IPS DF 19.7 (cell line): ENCODE data around the gene C1QL2.

Experiments
- DNase-seq: peaks from one replicate; pipeline ENCODE4 v3.0.0-alpha.2; 2013; ENCODE audit warnings: low read depth, low spot score

The C1QL2 gene

GRCh38 chr2:119137502-119137901 is 21.0 kb downstream of the C1QL2 start:
- no peak for DNase-seq

- DNase-seq, result no peak
Measured at GRCh38 chr2:119136872-119137271, 21.7 kb downstream of the C1QL2 start.

GRCh38 chr2:119136093-119136492 is 22.5 kb downstream of the C1QL2 start:
- DNase-seq, result no peak

- no peak for DNase-seq
Measured at GRCh38 chr2:119134775-119135174, 23.8 kb downstream of the C1QL2 start.

- DNase-seq, result peak; percentile 85
Measured at GRCh38 chr2:119126650-119127049, 31.9 kb downstream of the C1QL2 start.

- DNase-seq, result no peak
Measured at GRCh38 chr2:119123389-119123788, 35.2 kb downstream of the C1QL2 start.

- DNase-seq, result no peak
Measured at GRCh38 chr2:119122663-119123062, 35.9 kb downstream of the C1QL2 start.

- DNase-seq, result no peak
Measured at GRCh38 chr2:119119999-119120756, 38.4 kb downstream of the C1QL2 start.

- no peak for DNase-seq
Measured at GRCh38 chr2:119119076-119119785, 39.3 kb downstream of the C1QL2 start.

GRCh38 chr2:119117891-119118882 is 40.4 kb downstream of the C1QL2 start:
- DNase-seq, result no peak

- no peak for DNase-seq
Measured at GRCh38 chr2:119117408-119117807, 41.1 kb downstream of the C1QL2 start.

- no peak for DNase-seq
Measured at GRCh38 chr2:119116411-119117295, 41.9 kb downstream of the C1QL2 start.

GRCh38 chr2:119114266-119114665 is 44.3 kb downstream of the C1QL2 start:
- no peak for DNase-seq

- DNase-seq, result no peak
Measured at GRCh38 chr2:119113489-119113770, 45.1 kb downstream of the C1QL2 start.

GRCh38 chr2:119112770-119113488 is 45.6 kb downstream of the C1QL2 start:
- no peak for DNase-seq

GRCh38 chr2:119112230-119112629 is 46.3 kb downstream of the C1QL2 start:
- no peak for DNase-seq

- no peak for DNase-seq
Measured at GRCh38 chr2:119111115-119111975, 47.2 kb downstream of the C1QL2 start.

GRCh38 chr2:119109866-119110265 is 48.7 kb downstream of the C1QL2 start:
- DNase-seq, result no peak

GRCh38 chr2:119108186-119108585 is 50.4 kb downstream of the C1QL2 start:
- DNase-seq, result no peak
